ENCODE results near the gene CDH23. TPM values are rescaled to one million over a fixed set of nuclear protein-coding genes. Genes with fewer than 3 reads are reported as not detected.

Gene CDH23
- total RNA-seq, 4 donors from 2014 or later: 13.8 to 20.1 (median 17.3) TPM

DNA sequence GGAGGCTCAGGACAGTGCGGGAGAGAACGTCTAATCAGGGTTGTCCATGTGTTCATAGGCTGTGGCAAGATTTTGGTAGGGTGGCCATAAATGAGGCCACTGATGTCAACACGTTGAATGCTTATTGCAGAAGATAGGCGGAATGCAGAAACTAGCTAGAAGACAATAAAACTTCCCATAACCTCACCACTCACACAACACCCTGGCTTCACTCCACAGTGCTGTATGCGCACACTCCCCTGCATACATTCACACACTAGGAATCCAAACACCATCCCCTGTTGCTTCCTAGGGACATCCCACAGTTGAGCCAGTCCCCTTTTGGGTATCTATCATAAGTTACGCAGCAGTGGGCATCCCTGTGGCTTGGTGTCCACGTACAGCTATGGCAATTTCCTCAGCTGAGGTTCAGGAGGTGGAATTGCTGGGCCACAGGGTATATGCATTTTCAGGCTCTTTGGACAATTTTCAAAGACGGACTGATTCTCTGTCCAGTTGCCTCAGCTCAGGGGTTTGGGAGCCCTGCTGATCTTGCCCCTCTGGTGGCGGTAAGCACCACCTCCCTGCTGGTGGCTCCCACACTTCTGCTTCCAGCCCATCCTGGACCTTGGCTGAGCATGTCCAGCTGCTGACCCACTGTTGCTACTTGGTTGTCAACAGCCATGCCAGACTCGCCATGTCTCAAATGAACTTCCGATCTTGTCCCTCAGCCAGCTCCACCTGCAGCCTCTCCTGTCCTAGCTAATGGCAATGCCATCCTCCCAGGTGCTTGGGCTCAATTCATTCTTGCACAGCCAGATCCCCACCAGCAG is 36.4 kb downstream of the CDH23 start:
- Histone ChIP-seq H3K27ac (no peak overlapping the region), H3K27me3 (no peaks in the 10 kb centered on the region), H3K9me3 (no peaks in the 10 kb centered on the region), H3K4me3 (no peak overlapping the region), H3K4me1 (peaks cover 0 to 39% (median 6%) of the 10 kb centered on the region in 4 donors), H3K36me3 (no peaks in the 10 kb centered on the region)
- WGBS, 2 donors: 89 to 94% methylated on average over 10 to 11 of the region's 11 CpGs
- TF ChIP-seq, protein P1, sequence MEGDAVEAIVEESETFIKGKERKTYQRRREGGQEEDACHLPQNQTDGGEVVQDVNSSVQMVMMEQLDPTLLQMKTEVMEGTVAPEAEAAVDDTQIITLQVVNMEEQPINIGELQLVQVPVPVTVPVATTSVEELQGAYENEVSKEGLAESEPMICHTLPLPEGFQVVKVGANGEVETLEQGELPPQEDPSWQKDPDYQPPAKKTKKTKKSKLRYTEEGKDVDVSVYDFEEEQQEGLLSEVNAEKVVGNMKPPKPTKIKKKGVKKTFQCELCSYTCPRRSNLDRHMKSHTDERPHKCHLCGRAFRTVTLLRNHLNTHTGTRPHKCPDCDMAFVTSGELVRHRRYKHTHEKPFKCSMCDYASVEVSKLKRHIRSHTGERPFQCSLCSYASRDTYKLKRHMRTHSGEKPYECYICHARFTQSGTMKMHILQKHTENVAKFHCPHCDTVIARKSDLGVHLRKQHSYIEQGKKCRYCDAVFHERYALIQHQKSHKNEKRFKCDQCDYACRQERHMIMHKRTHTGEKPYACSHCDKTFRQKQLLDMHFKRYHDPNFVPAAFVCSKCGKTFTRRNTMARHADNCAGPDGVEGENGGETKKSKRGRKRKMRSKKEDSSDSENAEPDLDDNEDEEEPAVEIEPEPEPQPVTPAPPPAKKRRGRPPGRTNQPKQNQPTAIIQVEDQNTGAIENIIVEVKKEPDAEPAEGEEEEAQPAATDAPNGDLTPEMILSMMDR (IDR thresholded peaks at IDR 0.05): no peak
- TF ChIP-seq POLR2A (IDR thresholded peaks at IDR 0.05): no peak
- TF ChIP-seq EP300 (IDR thresholded peaks at IDR 0.05): no peak
- DNase-seq (ENCODE audit: low spot score in 2 of 2): no peak

DNA sequence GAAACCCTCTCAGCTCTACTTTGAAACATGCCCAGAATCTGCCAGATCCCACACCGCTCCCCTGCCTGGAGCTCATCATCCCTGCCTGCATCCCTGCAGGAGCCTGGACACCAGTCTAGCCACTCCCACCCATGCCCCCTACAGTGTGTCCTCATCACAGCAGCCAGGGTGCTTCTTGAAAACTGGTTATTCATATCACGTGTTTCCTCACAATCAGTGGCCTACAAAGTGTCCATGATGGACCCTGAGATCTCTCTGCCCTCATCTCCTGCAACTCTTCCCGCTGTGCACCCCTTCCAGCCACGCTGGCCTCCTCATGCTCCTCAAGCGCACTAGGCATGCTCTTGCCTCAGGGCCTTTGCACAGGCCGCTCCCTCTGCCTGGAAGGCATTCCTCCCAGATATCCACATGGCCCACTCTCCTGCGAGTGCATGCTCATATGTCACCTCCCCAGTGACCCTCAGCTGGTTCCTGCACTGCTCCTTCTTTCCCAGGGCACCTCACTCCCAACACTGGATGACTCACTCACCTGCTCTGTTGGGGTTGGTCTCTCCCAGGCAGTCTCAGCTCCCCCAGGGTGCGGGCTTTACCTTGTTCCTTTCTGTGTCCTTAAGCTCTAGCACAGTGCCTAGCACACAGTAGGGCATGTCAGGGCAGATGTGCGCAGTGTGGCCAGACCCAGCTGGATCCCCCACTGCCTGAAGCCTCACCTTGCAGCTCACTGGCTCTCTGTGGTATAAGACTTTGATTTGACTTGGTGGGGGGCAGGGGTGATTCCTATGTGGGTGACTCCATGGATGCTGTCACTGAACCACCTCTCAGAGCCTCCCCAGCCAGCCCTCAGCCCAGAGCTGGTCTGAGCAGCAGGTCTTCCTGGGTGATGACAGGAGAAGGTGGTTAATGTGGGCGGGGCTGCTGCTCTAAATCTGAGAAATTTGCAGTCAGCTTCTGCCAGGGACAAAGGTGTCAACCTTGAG is 37.3 kb downstream of the CDH23 start:
- Histone ChIP-seq H3K27me3 (no peaks in the 10 kb centered on the region), H3K4me3 (no peak overlapping the region), H3K9me3 (no peaks in the 10 kb centered on the region), H3K4me1 (peaks cover 0 to 39% (median 6%) of the 10 kb centered on the region in 4 donors), H3K27ac (no peak overlapping the region), H3K36me3 (no peaks in the 10 kb centered on the region)
- WGBS, 2 donors: 94 to 96% methylated on average over 10 of the region's 10 CpGs
- no peak for TF ChIP-seq POLR2A (IDR thresholded peaks at IDR 0.05)
- TF ChIP-seq, protein P1 (IDR thresholded peaks at IDR 0.05): no peak
- no peak for TF ChIP-seq EP300 (IDR thresholded peaks at IDR 0.05)
- DNase-seq (ENCODE audit: low spot score in 2 of 2): no peak

DNA sequence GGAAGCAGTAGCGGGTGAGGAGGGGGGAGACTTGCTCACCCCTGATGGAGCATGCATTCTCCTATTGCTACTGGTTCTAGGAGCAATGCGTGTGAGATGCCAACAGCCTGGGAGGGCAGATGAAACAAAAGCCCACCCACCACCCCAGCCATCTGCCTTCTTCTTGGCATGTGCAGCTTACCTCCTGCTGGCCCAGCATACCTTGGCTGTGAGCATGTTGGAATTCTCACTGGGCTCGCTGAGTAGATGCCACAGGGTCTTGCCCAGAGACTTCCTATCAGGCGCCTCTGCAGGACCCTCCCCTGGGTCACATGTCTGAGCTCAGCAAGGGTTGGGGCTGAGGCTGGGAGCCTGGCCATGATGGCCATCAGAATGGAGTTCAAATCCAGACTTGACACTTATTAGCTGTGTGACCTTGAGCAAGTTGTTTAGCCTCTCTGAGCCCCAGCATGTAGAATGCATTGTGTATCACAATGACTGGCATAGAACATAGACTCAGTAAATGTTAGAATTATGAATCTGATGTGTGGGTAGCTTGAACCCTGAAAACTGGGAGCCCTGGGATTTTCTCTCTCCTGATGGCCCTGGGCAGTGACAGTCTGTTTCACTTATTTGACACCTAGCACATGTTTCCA is 38.2 kb downstream of the CDH23 start:
- Histone ChIP-seq H3K4me1 (peaks cover 0 to 39% (median 6%) of the 10 kb centered on the region in 4 donors), H3K27ac (peak overlapping the region in 1 of 4 donors; percentile 22), H3K9me3 (no peaks in the 10 kb centered on the region), H3K27me3 (no peaks in the 10 kb centered on the region), H3K4me3 (no peak overlapping the region), H3K36me3 (no peaks in the 10 kb centered on the region)
- 83 to 88% methylated on average over 4 of the region's 4 CpGs for whole genome bisulfite sequencing, 2 donors
- no peak for DNase-seq (ENCODE audit: low spot score in 2 of 2)
- TF ChIP-seq, protein P1 (IDR thresholded peaks at IDR 0.05): no peak
- no peak for TF ChIP-seq EP300 (IDR thresholded peaks at IDR 0.05)
- TF ChIP-seq POLR2A (IDR thresholded peaks at IDR 0.05): no peak

DNA sequence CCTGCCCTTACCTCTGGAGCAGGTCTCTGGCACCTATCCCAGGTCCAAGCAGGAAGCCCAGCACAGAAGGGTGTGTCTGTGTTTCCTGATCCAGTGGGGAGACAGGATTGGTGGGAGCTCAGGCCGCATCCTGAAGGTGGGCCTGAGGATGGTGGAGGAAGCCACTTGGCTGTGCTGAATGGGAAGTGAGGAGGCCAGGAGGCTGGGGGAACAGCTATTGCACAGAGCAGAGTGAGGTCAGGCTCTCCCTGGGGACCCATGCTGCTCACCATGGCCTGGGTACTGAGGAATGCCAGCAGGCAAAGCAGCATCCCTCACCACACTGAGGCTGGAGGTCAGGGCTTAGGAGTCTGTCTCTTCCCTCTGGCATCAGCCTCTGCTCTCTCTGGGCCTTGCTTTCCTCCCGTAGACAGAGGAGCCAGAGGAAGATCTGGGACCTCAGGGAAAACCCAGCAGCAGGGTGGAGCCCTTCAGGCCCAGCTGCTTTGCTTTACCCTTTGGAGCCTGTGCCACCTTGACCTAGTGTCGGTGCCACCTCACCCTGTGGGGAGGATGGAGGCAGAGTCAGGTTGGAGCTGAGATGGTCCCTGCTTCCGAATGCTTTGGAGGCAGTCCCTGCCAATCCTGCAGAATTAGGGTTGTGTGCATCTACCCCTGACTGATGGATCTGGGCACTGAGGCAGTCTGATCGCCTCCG is 39.0 kb downstream of the CDH23 start:
- no peak for DNase-seq (ENCODE audit: low spot score in 2 of 2)
- 70 to 80% methylated on average over 6 of the region's 6 CpGs for WGBS, 2 donors
- no peak overlapping the region for H3K4me3 ChIP-seq
- peaks cover 0 to 39% (median 6%) of the 10 kb centered on the region in 4 donors for H3K4me1 ChIP-seq
- no peak for TF ChIP-seq POLR2A (IDR thresholded peaks at IDR 0.05)
- no peak for TF ChIP-seq EP300 (IDR thresholded peaks at IDR 0.05)
- TF ChIP-seq, protein P1 (IDR thresholded peaks at IDR 0.05): no peak
- H3K9me3 ChIP-seq: no peaks in the 10 kb centered on the region
- peak overlapping the region in 1 of 4 donors; percentile 22 for H3K27ac ChIP-seq
- no peaks in the 10 kb centered on the region for H3K36me3 ChIP-seq
- no peaks in the 10 kb centered on the region for H3K27me3 ChIP-seq
